GM12878 (cell line): ENCODE data around the gene PXDC1. TPM values are rescaled to one million over a fixed set of nuclear protein-coding genes. Genes with fewer than 3 reads are reported as not detected.

Experiments
- ATAC-seq: fragments of 200-7000 bp; cut with Tn5 transposase; 3 replicates; pipeline ENCODE4 v1.9.1; 2020; ENCODE audit warnings: mild to moderate bottlenecking, moderate library complexity
- BruUV-seq: library from RNA; stranded (reverse); fragments of 400-500 nt; replicated peaks from 2 replicates; lab custom pipeline; 2021; lab: Mats Ljungman, UMichigan
- CTCF ChIA-PET: fragments of 300-600 bp; sonication (Branson Sonifier 250); formaldehyde crosslinking; extraction: SDS; loops from one replicate; lab custom pipeline; 2021; ENCODE audit warnings: inconsistent platforms; lab: Yijun Ruan, JAX
- POLR2A ChIA-PET: fragments of 350-600 bp; formaldehyde crosslinking; extraction: SDS; loops from one replicate; lab custom pipeline; 2021; ENCODE audit warnings: inconsistent platforms; lab: Charles Lee
- RAD21 ChIA-PET: fragments of 300-600 bp; sonication (Branson Sonifier 250); formaldehyde crosslinking; loops from one replicate; lab custom pipeline; 2023; ENCODE audit warnings: antibody characterized with exemption; ENCODE audit not compliant: unreplicated experiment; lab: Charles Lee
- SMC1A ChIA-PET: fragments of 300-600 bp; sonication (Branson Sonifier 250); formaldehyde crosslinking; loops from one replicate; lab custom pipeline; 2023; ENCODE audit not compliant: unreplicated experiment, uncharacterized antibody; lab: Charles Lee
- DNase-seq: peaks from one replicate; pipeline ENCODE4 v3.0.0-alpha.2; 2011; ENCODE audit warnings: low read depth, low spot score
- FAIRE-seq: peaks from 3 replicates; lab custom pipeline; 2011; peaks lifted over from hg19 to GRCh38; lab: Jason Lieb, UNC
- H2AFZ ChIP-seq: 2 replicates; pipeline ENCODE4 v1.6.0; 2011; ENCODE audit warnings: low read depth, low read length, control low read depth; ENCODE audit not compliant: control insufficient read depth
- H3K27ac ChIP-seq: 2 replicates; pipeline ENCODE4 v1.5.1; 2011; ENCODE audit warnings: control low read depth; ENCODE audit not compliant: control insufficient read depth, insufficient read depth
- H3K27me3 ChIP-seq, 2 experiments: replicated peaks in 1 of 2; 2 replicates each; pipeline versions ENCODE4 v1.6.0 to v1.6.1; 2011; ENCODE audit warnings: low read length in 1 of 2; ENCODE audit not compliant: control insufficient read depth in 2 of 2, insufficient read depth in 2 of 2
- H3K36me3 ChIP-seq, 2 experiments: 2 replicates each; pipeline ENCODE4 v1.5.1; 2011; ENCODE audit warnings: low read length in 1 of 2; ENCODE audit not compliant: control insufficient read depth in 2 of 2, insufficient read depth in 2 of 2
- H3K4me1 ChIP-seq: 2 replicates; pipeline ENCODE4 v1.6.1; 2011; ENCODE audit warnings: mild to moderate bottlenecking, low read length, moderate library complexity, mixed read lengths; ENCODE audit not compliant: control insufficient read depth, insufficient read depth
- H3K4me2 ChIP-seq: 2 replicates; pipeline ENCODE4 v1.6.0; 2011; ENCODE audit warnings: control low read depth; ENCODE audit not compliant: control insufficient read depth, insufficient read depth
- H3K4me3 ChIP-seq: fragments of 200-600 bp; sonication (generic); 2 replicates; pipeline ENCODE4 v1.5.1; 2016
- H3K79me2 ChIP-seq: 2 replicates; pipeline ENCODE4 v1.6.0; 2011; ENCODE audit warnings: low read length; ENCODE audit not compliant: control insufficient read depth, insufficient read depth
- H3K9ac ChIP-seq: 2 replicates; pipeline ENCODE4 v1.8.0; 2011; ENCODE audit warnings: low read length, control low read depth, mixed read lengths; ENCODE audit not compliant: control insufficient read depth, insufficient read depth
- H3K9me3 ChIP-seq: replicated peaks from 3 replicates; pipeline ENCODE4 v1.5.1; 2011; ENCODE audit warnings: mild to moderate bottlenecking, low read length; ENCODE audit not compliant: control insufficient read depth, insufficient read depth
- H4K20me1 ChIP-seq: 2 replicates; pipeline ENCODE4 v1.6.0; 2011; ENCODE audit not compliant: control insufficient read depth, insufficient read depth
- ASH2L ChIP-seq: fragments of 300-600, 200-600 bp; sonication (generic); IDR thresholded peaks from 2 replicates; pipeline ENCODE4 v1.6.1; 2017; ENCODE audit warnings: low read depth, mild to moderate bottlenecking, borderline replicate concordance
- CTCF ChIP-seq, 3 experiments: IDR thresholded peaks in 2 of 3; conservative IDR thresholded peaks in 1 of 3; 2 replicates each; pipeline ENCODE4 v1.5.1; 2011; ENCODE audit warnings: low read depth in 3 of 3, low read length in 3 of 3, mild to moderate bottlenecking in 3 of 3, control low read depth in 2 of 3, moderate library complexity in 2 of 3, inconsistent platforms in 1 of 3, mixed read lengths in 1 of 3; ENCODE audit not compliant: control insufficient read depth in 2 of 3, insufficient read depth in 1 of 3; ENCODE audit errors: extremely low read depth in 1 of 3
- DPF2 ChIP-seq: fragments of 450-650 bp; IDR thresholded peaks from 2 replicates; pipeline ENCODE4 v1.6.1; 2017; ENCODE audit warnings: mild to moderate bottlenecking
- EGR1 ChIP-seq, 2 experiments: IDR thresholded peaks; 1 replicate in 1 of 2; 2 replicates in 1 of 2; pipeline ENCODE4 v1.6.1; 2011 to 2012; ENCODE audit warnings: low read depth in 2 of 2, low read length in 2 of 2, borderline replicate concordance in 1 of 2, mild to moderate bottlenecking in 1 of 2, moderate library complexity in 1 of 2
- EP300 ChIP-seq, 2 experiments: fragments of 150-350 bp in 1 of 2; IDR thresholded peaks; 2 replicates each; pipeline ENCODE4 v1.6.1; 2011 to 2012; ENCODE audit warnings: low read depth in 2 of 2, low read length in 2 of 2, borderline replicate concordance in 1 of 2, improper control_type of control experiment in 1 of 2, inconsistent platforms in 1 of 2; ENCODE audit not compliant: control insufficient read depth in 1 of 2
- HDAC2 ChIP-seq: fragments of 200-600 bp; sonication (generic); IDR thresholded peaks from 2 replicates; pipeline ENCODE4 v1.6.1; 2017
- IKZF1 ChIP-seq: fragments of 450-650 bp; conservative IDR thresholded peaks from 2 replicates; pipeline ENCODE4 v1.6.1; 2017; ENCODE audit warnings: antibody characterized with exemption, mild to moderate bottlenecking
- MTA3 ChIP-seq: IDR thresholded peaks from 2 replicates; pipeline ENCODE4 v1.6.1; 2012; ENCODE audit warnings: low read length, inconsistent platforms, borderline replicate concordance
- MYC ChIP-seq: IDR thresholded peaks from 2 replicates; pipeline ENCODE4 v1.6.1; 2011; ENCODE audit warnings: mild to moderate bottlenecking, low read length, moderate library complexity, inconsistent platforms; ENCODE audit not compliant: insufficient read depth, insufficient replicate concordance, insufficient read length, severe bottlenecking
- RAD21 ChIP-seq: IDR thresholded peaks from 2 replicates; pipeline ENCODE4 v1.6.1; 2011; ENCODE audit warnings: mild to moderate bottlenecking, low read depth, low read length, moderate library complexity; ENCODE audit not compliant: insufficient read depth
- REST ChIP-seq: IDR thresholded peaks from 2 replicates; pipeline ENCODE4 v1.6.1; 2012; ENCODE audit warnings: mild to moderate bottlenecking, low read depth, low read length
- ZBTB4 ChIP-seq: fragments of 450-650 bp; formaldehyde crosslinking; IDR thresholded peaks from 2 replicates; pipeline ENCODE4 v1.4.0; 2022; ENCODE audit warnings: mild to moderate bottlenecking, moderate library complexity
- ZNF384 ChIP-seq: IDR thresholded peaks from 2 replicates; pipeline ENCODE4 v1.6.1; 2012; ENCODE audit warnings: low read depth, mild to moderate bottlenecking, low read length, improper control_type of control experiment, borderline replicate concordance
- WGBS: methylation state at CpG from one replicate; pipeline ENCODE4 v1.1.6; 2016; ENCODE audit warnings: low lambda C conversion rate; ENCODE audit not compliant: insufficient replicate concordance, insufficient coverage; ENCODE audit errors: missing lambda C conversion rate; 5-methylcytosine and 5-hydroxymethylcytosine counted together
- in situ Hi-C: fragments of 300-500 bp; cut with MboI; formaldehyde crosslinking; loops from 9 replicates; pipeline ENCODE4 v1.14.3; 2018; ENCODE audit warnings: mixed read lengths
- intact Hi-C: fragments of 100-400 bp; cut with micrococcal nuclease; formaldehyde crosslinking; loops from one replicate; pipeline ENCODE4 v1.14.2; 2022; ENCODE audit not compliant: unreplicated experiment
- polyA plus RNA-seq, 11 experiments: library from polyadenylated mRNA; depleted of rRNA in 4 of 11; unstranded in 6 of 11; stranded (reverse) in 5 of 11; fragments of >200 nt; fragmentation: Nextera tagmentation in 4 of 11; fragmentation: Illumina TruSeq in 1 of 11; extraction: Ambion mirVana in 4 of 11; extraction: Trizol in 1 of 11; gene quantifications; 1 replicate in 1 of 11; 2 replicates in 10 of 11; pipeline versions ENCODE4 v1.2.1 to v1.2.3, GENCODE V29; 2011 to 2016; ENCODE audit warnings: inconsistent platforms in 2 of 11, missing spikeins in 2 of 11, low read depth in 1 of 11
- total RNA-seq, 4 experiments: library from RNA; depleted of rRNA in 3 of 4; stranded (reverse); fragments of >200 nt in 3 of 4; fragmentation: Illumina TruSeq in 1 of 4; extraction: Trizol in 1 of 4; gene quantifications; 2 replicates each; pipeline versions ENCODE4 v1.2.1 to v1.2.3, GENCODE V29; 2013 to 2021

Gene PXDC1
- total and polyA plus RNA-seq, 10 of the 15 experiments (the other 5 are each of a cell fraction or from before 2014, with no cell fraction given), result 0.03 to 0.72 (median 0.32) TPM; not detected in 2

GRCh38 chr6:3751730-3752530 is 417 bp upstream of the PXDC1 start:
- BruUV-seq, result no TSS peak
- in situ Hi-C loops, result no loop called here
- ATAC-seq, result peak; percentile 80
- no peak for TF ChIP-seq ZBTB4 (CRISPR knock-in tag)
- no peak for TF ChIP-seq ASH2L
- no peak for TF ChIP-seq HDAC2
- no peak for TF ChIP-seq MTA3
- peak; percentile 61 for TF ChIP-seq IKZF1
- no peak for TF ChIP-seq EP300 (IDR thresholded peaks at IDR 0.05; ENCODE audit: borderline replicate concordance in 1 of 2, control insufficient read depth in 1 of 2, low read depth in 2 of 2, low read length in 2 of 2)
- peak in 1 of 3 experiments; percentile 37; a peak in 3 of 6 replicates for TF ChIP-seq CTCF (IDR thresholded peaks at IDR 0.05 in 2 of 3, conservative IDR thresholded peaks at IDR 0.05 in 1 of 3; ENCODE audit: control insufficient read depth in 2 of 3, extremely low read depth in 1 of 3, insufficient read depth in 1 of 3, low read depth in 3 of 3, low read length in 3 of 3)
- no peak for TF ChIP-seq ZNF384
- no peak for TF ChIP-seq REST
- TF ChIP-seq DPF2, result 0 out of 2 replicates have a peak, but pooled peaks have one; percentile 25
- TF ChIP-seq EGR1 (IDR thresholded peaks at IDR 0.05; ENCODE audit: borderline replicate concordance in 1 of 2, low read depth in 2 of 2, low read length in 2 of 2), result peak in 1 of 2 experiments; percentile 24; a peak in 1 of 3 replicates
- TF ChIP-seq RAD21, result 0 out of 2 replicates have a peak, but pooled peaks have one; percentile 12
- no peak for TF ChIP-seq MYC

More at GRCh38 chr6:3751730-3752530, 417 bp upstream of the PXDC1 start:
- peaks cover 8 to 22% of the 10 kb centered on the region in 2 experiments for H3K27me3 ChIP-seq
- H3K9me3 ChIP-seq, result no peaks in the 10 kb centered on the region; the same call in 2 of the 3 replicates
- FAIRE-seq, result no peak
- ChIA-PET RAD21 (no interaction called here), SMC1A (no interaction called here), POLR2A (no interaction called here), CTCF (no interaction called here)
- no peaks in the 10 kb centered on the region for H4K20me1 ChIP-seq
- DNase-seq, result no peak
- H3K36me3 ChIP-seq, result no peaks in the 10 kb centered on the region
- H3K27ac ChIP-seq, result no peak overlapping the region
- peak overlapping the region; percentile 60 for H3K4me3 ChIP-seq
- H3K4me2 ChIP-seq, result peak overlapping the region; percentile 96
- 6% methylated on average over 63 of the region's 104 CpGs for WGBS
- 0 out of 2 replicates have a peak overlapping the region, but pooled peaks have one; percentile 12 for H3K9ac ChIP-seq
- H3K79me2 ChIP-seq, result no peaks in the 10 kb centered on the region
- H2AFZ ChIP-seq, result peak overlapping the region; percentile 60
- H3K4me1 ChIP-seq, result no peaks in the 10 kb centered on the region; the same call in none of the 2 replicates
- intact Hi-C loops, result no loop called here
